Fibroblast of lung (primary cell): ENCODE results near the gene SULT1C3. TPM values are rescaled to one million over a fixed set of nuclear protein-coding genes. Genes with fewer than 3 reads are reported as not detected.

ENCODE experiments used
- DNase-seq, 2 donors: peaks; one replicate each; pipeline versions ENCODE4 v3.0.0 to v3.0.0-alpha.2; 2010; ENCODE audit warnings: low read depth in 2 of 2
- H2AFZ ChIP-seq: 2 replicates; pipeline ENCODE4 v1.5.1; 2012; ENCODE audit warnings: low read length, control low read depth, inconsistent platforms
- H3K27ac ChIP-seq: 2 replicates; pipeline ENCODE4 v1.5.1; 2011; ENCODE audit warnings: low read length, control low read depth; ENCODE audit not compliant: insufficient read depth
- H3K27me3 ChIP-seq: 2 replicates; pipeline ENCODE4 v1.5.1; 2011; ENCODE audit warnings: mild to moderate bottlenecking, low read length; ENCODE audit not compliant: control insufficient read depth, insufficient read depth
- H3K36me3 ChIP-seq: 2 replicates; pipeline ENCODE4 v1.5.1; 2011; ENCODE audit warnings: low read length; ENCODE audit not compliant: control insufficient read depth, insufficient read depth
- H3K4me1 ChIP-seq: 2 replicates; pipeline ENCODE4 v1.5.1; 2011; ENCODE audit warnings: low read length; ENCODE audit not compliant: control insufficient read depth, insufficient read depth; ENCODE audit errors: extremely low read depth
- H3K4me2 ChIP-seq: 2 replicates; pipeline ENCODE4 v1.5.1; 2011; ENCODE audit warnings: low read length, control low read depth; ENCODE audit not compliant: insufficient read depth; ENCODE audit errors: extremely low read depth
- H3K4me3 ChIP-seq, 4 experiments: fragments of 200-600 bp in 1 of 4; sonication (generic) in 1 of 4; replicated peaks in 1 of 4; 2 replicates each; pipeline ENCODE4 v1.5.1; 2011 to 2016; ENCODE audit warnings: low read length in 4 of 4, low read depth in 3 of 4, mild to moderate bottlenecking in 3 of 4, control low read depth in 2 of 4, inconsistent platforms in 1 of 4, mixed read lengths in 1 of 4; ENCODE audit not compliant: insufficient read depth in 1 of 4; ENCODE audit errors: control extremely low read depth in 1 of 4
- H3K79me2 ChIP-seq: 2 replicates; pipeline ENCODE4 v1.5.1; 2012; ENCODE audit warnings: mild to moderate bottlenecking, low read length, inconsistent platforms; ENCODE audit not compliant: control insufficient read depth, insufficient read depth
- H3K9ac ChIP-seq: 2 replicates; pipeline ENCODE4 v1.5.1; 2011; ENCODE audit warnings: mild to moderate bottlenecking, low read length, control low read depth; ENCODE audit not compliant: insufficient read depth
- H3K9me3 ChIP-seq: 2 replicates; pipeline ENCODE4 v1.5.1; 2012; ENCODE audit warnings: low read depth, low read length; ENCODE audit not compliant: control insufficient read depth, insufficient read depth
- H4K20me1 ChIP-seq: 2 replicates; pipeline ENCODE4 v1.5.1; 2011; ENCODE audit warnings: low read length; ENCODE audit not compliant: control insufficient read depth, insufficient read depth; ENCODE audit errors: extremely low read depth
- EZH2 ChIP-seq: IDR thresholded peaks from 2 replicates; pipeline ENCODE4 v1.5.1; 2012; ENCODE audit warnings: low read length, control low read depth, mild to moderate bottlenecking; ENCODE audit errors: missing control alignments
- polyA plus RNA-seq, 2 donors: library from polyadenylated mRNA; depleted of rRNA in 1 of 2; stranded (reverse) in 1 of 2; unstranded in 1 of 2; fragments of >200 nt; gene quantifications; 2 replicates each; pipeline ENCODE4 v1.2.1, GENCODE V29; 2011 to 2012; ENCODE audit warnings: missing spikeins in 1 of 2
- total RNA-seq: library from RNA; depleted of rRNA; stranded (reverse); fragments of >200 nt; gene quantifications from 2 replicates; pipeline ENCODE4 v1.2.1, GENCODE V29; 2014
- TF ChIP-seq, protein P1 (sequence below), 2 donors: IDR thresholded peaks in 1 of 2; conservative IDR thresholded peaks in 1 of 2; 1 replicate in 1 of 2; 2 replicates in 1 of 2; pipeline ENCODE4 v1.5.1; 2011 to 2012; ENCODE audit warnings: low read length in 2 of 2, control low read depth in 1 of 2, inconsistent platforms in 1 of 2, low read depth in 1 of 2, mild to moderate bottlenecking in 1 of 2

Gene SULT1C3
- total and polyA plus RNA-seq, 2 donors (not counting 1 experiment from before 2014, with no cell fraction given): not detected

DNA sequence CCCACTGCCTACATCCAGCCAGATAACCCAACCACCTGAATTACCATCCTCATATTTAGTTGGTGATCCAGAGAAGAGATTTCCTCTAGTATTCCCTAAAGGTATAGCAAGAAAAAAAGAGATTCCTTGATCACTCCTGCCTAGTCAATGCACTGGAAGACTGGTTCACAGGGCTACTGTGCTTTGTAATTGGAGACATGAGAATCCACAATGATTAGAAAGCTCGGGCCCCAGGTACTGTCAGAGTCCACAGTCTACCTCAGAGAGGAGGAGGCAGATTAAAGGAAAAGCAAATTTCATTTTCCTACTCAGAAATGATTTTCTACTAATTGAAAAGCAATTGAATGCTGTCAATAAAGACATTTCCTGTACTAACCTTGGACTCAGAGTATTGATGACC is 22.3 kb downstream of the SULT1C3 start:
- H3K79me2 ChIP-seq: no peaks in the 10 kb centered on the region
- no peak for DNase-seq
- peaks cover 3% of the 10 kb centered on the region for H3K4me1 ChIP-seq
- H3K4me2 ChIP-seq: no peak overlapping the region
- H3K36me3 ChIP-seq: no peaks in the 10 kb centered on the region
- H3K4me3 ChIP-seq: no peak overlapping the region
- H2AFZ ChIP-seq: no peak overlapping the region
- no peak overlapping the region for H3K27ac ChIP-seq
- TF ChIP-seq EZH2: no peak
- no peak overlapping the region for H3K9ac ChIP-seq
- H3K27me3 ChIP-seq: no peaks in the 10 kb centered on the region
- H3K9me3 ChIP-seq: no peaks in the 10 kb centered on the region
- no peaks in the 10 kb centered on the region for H4K20me1 ChIP-seq

DNA sequence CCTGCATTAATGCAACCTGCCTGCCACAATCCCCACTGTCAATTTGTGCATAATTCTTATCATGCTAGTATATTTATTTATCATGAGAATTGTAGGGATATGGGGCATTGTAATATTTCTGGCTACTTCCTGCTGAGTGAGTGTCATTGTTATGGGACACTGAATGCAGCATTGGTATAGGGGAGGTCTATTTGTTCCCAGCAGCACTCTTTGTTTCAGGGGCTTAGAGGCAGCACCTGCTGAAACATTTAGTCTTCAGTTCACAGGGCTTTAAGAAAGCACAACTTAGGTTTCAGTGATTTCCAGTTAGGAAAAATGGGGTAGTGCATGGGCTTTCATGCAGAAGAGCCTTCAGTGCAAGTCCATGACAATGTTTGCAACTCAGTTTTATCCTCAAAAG is 23.6 kb downstream of the SULT1C3 start:
- no peaks in the 10 kb centered on the region for H3K36me3 ChIP-seq
- H3K9me3 ChIP-seq: no peaks in the 10 kb centered on the region
- no peak overlapping the region for H3K9ac ChIP-seq
- no peaks in the 10 kb centered on the region for H4K20me1 ChIP-seq
- peaks cover 9% of the 10 kb centered on the region for H3K4me1 ChIP-seq
- H3K79me2 ChIP-seq: no peaks in the 10 kb centered on the region
- TF ChIP-seq, protein P1, sequence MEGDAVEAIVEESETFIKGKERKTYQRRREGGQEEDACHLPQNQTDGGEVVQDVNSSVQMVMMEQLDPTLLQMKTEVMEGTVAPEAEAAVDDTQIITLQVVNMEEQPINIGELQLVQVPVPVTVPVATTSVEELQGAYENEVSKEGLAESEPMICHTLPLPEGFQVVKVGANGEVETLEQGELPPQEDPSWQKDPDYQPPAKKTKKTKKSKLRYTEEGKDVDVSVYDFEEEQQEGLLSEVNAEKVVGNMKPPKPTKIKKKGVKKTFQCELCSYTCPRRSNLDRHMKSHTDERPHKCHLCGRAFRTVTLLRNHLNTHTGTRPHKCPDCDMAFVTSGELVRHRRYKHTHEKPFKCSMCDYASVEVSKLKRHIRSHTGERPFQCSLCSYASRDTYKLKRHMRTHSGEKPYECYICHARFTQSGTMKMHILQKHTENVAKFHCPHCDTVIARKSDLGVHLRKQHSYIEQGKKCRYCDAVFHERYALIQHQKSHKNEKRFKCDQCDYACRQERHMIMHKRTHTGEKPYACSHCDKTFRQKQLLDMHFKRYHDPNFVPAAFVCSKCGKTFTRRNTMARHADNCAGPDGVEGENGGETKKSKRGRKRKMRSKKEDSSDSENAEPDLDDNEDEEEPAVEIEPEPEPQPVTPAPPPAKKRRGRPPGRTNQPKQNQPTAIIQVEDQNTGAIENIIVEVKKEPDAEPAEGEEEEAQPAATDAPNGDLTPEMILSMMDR (conservative IDR thresholded peaks at IDR 0.05 in 1 of 2, IDR thresholded peaks at IDR 0.05 in 1 of 2; ENCODE audit: low read depth in 1 of 2, low read length in 2 of 2): no peak
- TF ChIP-seq EZH2: no peak
- DNase-seq: no peak
- no peak overlapping the region for H2AFZ ChIP-seq
- H3K4me3 ChIP-seq: no peak overlapping the region
- no peak overlapping the region for H3K27ac ChIP-seq
- H3K4me2 ChIP-seq: no peak overlapping the region
- H3K27me3 ChIP-seq: no peaks in the 10 kb centered on the region

DNA sequence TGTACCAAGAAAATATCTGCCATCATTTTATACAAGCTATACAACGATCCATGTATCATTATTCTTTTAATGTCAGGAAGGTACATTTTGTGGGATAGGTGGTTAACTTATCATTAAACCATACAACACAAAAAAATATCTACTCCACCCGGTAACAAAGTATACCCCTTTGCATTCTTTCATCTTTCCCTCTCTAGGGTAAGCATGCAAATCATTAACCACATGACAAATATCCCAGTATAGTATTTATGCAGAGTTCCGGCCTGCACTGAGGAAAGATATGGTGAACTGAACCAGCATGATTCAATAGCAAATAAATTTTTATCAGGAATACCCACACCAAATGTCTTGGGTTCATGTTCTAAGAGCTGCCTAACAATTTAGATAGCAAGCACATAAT is 26.4 kb downstream of the SULT1C3 start:
- no peaks in the 10 kb centered on the region for H3K79me2 ChIP-seq
- DNase-seq: no peak
- no peaks in the 10 kb centered on the region for H3K27me3 ChIP-seq
- H4K20me1 ChIP-seq: no peaks in the 10 kb centered on the region
- no peak overlapping the region for H3K4me2 ChIP-seq
- no peak overlapping the region for H2AFZ ChIP-seq
- H3K4me3 ChIP-seq: no peak overlapping the region
- no peak overlapping the region for H3K9ac ChIP-seq
- no peak for TF ChIP-seq EZH2
- TF ChIP-seq, protein P1 (conservative IDR thresholded peaks at IDR 0.05 in 1 of 2, IDR thresholded peaks at IDR 0.05 in 1 of 2; ENCODE audit: low read depth in 1 of 2, low read length in 2 of 2): no peak
- no peak overlapping the region for H3K27ac ChIP-seq
- H3K4me1 ChIP-seq: peaks cover 9% of the 10 kb centered on the region
- H3K9me3 ChIP-seq: no peaks in the 10 kb centered on the region
- H3K36me3 ChIP-seq: no peaks in the 10 kb centered on the region
